CMK (cell line): ENCODE results near the gene TFDP1.
"Not testable (repeated sequence)": the region's sequence is repeated elsewhere in the genome, so short reads cannot be mapped to it uniquely, and the experiment has no call there.

Experiments used
- DNase-seq: peaks from one replicate; pipeline ENCODE4 v3.0.0-alpha.2; 2010; ENCODE audit warnings: low read depth

Gene TFDP1

DNA sequence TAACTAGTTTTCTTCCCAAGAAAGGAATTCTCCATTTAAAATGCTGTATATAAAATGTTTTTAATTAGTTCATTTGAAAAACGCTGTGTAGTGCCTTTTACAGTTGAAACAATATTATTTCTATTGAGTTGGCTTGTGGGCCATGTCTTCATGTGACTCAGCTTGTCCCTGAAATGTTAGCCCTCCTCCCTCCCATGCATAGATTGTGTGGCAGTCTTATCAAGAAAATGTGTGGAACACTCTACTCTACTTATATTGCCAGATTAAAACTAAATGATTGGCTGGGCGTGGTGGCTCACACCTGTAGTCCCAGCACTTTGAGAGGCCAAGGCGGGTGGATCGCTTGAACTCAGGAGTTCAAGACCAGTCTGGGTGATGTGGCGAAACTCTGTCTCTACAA is 33.4 kb downstream of the TFDP1 start:
- DNase-seq, result no peak

DNA sequence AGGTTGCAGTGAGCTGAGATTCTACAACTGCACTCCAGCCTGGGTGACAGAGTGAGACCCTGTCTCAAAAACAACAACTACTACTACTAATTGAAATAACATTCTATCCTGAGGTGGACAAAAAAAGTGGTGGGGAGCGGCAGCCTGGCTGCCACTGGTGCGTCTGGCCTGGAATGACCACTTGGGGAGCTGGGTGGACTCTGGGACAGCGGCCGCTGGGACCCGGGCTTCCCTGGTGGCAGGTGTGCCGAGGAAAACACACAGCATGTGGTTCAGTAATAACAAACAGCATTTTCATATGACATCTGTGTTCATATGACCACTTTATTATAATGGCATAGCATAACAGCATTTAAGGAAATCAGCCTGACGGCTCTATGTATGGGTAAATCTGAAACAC is 33.9 kb downstream of the TFDP1 start:
- no peak for DNase-seq

DNA sequence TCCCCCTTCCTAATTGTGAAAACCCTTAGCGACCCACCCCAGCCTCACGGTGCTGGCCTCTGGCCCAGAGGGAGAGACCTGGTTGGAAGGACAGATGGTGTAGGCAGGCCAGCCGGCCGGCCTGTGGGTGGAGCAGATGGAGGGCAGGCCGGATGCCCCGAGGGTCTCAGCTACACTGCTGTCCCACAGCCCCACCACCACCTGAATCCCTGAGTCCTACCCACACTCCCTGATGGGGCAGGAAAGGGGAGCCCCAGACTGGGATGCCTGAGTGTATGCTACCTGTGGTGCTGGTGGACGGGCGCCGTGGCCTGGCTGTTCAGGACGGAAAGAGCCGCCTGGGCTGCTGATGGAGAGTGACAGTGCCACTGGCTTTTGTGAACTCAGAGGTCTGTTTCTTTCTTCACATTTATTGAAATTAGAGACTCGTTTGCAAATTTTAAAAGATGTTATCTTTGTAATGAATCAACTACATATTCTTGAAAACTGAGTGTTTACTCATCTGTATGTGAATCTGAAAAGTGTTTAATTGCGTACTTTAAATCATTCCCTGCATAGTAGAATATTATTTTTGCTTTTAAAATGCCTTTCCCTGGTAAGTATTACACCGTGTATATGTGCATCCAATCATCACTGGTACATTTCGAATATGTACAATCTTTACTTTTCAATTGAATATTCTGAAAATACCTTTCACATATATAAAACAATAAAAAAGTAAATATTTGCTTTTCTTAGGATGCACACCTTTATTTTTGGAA is 35.7 kb downstream of the TFDP1 start:
- DNase-seq, result no peak

DNA sequence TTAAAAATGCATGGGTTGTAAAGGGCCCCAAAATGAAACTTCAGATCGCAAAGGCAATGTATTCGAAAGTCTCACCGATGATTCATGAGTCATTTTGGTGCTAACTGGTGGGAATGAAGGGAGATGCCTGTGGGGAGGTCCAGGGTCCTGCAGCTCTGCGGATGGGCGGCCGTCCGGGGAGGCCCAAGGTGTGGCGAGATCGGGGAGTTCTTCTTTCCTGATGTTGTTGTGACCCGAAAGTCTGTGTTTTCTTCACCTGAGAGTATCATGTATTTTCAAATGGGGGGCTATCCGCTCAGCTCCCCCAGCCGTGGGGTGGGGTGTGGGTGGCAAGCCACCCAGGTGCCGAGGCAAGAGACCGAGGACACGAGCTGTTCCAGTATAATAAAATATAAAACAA is 36.5 kb downstream of the TFDP1 start:
- DNase-seq, result no peak

DNA sequence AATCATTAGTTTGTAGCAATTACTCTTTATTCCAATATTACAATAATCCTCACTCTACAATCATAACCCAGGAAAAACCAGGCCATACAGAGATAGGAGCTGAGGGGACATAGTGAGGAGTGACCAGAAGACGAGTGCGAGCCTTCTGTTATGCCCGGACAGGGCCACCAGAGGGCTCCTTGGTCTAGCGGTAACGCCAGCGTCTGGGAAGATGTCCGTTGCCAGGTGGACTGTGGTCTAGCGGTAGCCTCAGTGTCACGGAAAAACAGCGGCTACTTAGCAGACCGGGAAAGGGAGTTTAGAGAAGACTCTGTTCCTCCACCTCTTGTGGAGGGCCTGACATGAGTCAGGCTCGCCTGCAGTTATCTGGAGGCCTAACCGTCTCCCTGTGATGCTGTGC is 36.9 kb downstream of the TFDP1 start:
- peak; percentile 7 for DNase-seq

DNA sequence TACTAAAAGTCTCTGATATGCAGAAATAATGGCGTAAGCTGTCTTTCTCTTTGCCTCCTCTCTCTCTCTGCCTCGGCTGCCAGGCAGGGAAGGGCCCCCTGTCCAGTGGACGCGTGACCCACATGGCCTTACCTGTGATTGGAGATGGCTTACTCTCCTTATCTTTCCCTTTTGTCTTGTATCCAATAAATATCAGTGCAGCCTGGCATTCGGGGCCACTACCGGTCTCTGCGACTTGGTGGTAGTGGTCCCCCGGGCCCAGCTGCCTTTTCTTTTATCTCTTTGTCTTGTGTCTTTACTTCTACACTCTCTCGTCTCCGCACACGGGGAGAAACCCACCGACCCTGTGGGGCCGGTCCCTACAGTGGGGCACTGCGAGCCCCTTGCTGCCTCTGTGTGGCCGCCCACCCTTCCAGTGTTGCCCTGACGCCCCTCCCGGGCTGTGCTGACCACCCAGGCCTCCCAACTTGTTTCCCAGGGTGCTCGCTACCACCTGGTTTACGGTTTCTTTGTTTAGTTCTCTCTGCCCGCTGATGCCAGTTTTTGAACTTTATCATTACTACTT is 37.5 kb downstream of the TFDP1 start:
- DNase-seq, result not testable (repeated sequence)

DNA sequence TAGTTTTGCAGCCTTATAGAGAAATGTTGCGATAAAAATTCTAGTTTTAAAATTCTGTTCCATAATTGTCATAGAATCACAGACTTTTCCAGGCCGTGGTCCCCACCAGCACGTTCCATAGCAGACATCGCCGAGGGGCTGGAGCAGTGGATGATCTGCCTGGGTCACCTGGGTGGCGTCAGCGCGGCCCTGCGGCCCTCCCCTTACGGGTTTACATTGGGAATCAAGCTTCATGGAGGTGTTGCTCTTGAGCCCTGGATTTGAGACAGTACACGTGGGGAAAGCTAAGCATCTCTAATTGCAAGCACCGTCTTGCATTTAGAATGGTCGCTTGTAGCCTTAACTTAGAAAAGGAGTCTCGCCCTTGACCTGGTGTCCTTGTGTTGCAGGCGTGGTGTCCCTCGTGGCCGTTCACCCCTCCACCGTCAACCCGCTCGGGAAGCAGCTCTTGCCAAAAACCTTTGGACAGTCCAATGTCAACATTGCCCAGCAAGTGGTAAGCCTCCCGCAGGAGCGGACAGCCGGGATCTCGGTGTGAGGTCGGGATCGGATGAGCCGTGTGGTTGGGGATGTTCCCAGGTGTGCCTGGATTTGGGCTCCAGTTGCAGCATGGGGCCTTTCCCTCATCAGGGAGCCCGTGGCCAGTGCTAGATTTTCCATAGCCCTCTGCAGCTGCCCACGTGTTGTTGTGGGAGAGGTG is 38.4 kb downstream of the TFDP1 start:
- no peak for DNase-seq

DNA sequence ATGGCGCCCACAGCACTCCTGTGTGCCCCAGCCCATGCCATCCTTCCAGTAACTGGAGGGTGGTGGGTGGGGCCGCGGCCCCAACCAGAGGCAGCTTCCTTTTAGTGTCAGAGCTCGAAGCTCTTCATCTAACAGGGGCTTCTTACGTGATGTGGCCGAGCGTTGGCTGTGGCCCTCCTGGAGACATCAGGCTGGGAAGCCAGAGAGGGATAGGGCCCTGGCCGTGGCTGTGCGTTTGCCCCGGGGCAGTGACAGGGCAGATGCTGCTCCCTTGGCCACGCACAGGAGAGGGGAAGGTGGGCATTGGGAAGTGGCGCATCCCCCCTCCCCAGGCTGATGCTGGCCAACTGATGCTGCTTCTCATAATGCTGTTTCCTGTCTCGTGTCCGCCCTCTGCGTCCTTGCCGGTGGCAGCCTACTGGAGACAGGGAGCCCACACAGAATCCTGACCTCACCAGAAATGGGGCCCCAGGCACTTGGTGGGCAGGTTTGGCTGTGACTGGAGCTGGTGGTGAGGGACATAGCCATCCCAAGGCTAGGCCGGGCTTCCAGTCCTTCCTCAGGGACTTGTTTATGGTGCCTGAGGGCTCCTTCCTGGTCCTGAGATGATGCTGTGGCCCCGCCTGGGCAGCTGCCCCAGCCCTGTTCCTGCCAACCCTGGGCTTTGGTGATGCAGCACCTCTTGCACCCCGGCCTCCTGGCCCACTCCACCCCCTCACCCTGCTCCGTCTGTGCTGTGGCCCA is 39.1 kb downstream of the TFDP1 start:
- DNase-seq, result no peak

DNA sequence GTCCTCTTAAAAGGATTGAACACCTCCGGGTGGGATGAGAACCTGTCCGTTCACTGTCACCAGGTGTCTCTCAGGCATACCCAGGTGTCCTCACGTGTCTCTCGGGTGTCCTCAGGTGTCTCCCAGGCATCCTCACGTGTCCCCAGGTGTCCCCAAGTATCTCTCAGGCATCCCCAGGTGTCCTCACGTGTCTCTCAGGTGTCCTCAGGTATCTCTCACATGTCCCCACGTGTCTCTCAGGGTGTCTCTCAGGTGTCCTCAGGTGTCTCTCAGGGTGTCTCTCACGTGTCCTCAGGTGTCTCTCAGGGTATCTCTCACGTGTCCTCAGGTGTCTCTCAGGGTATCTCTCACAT is 39.7 kb downstream of the TFDP1 start:
- DNase-seq, result no peak

DNA sequence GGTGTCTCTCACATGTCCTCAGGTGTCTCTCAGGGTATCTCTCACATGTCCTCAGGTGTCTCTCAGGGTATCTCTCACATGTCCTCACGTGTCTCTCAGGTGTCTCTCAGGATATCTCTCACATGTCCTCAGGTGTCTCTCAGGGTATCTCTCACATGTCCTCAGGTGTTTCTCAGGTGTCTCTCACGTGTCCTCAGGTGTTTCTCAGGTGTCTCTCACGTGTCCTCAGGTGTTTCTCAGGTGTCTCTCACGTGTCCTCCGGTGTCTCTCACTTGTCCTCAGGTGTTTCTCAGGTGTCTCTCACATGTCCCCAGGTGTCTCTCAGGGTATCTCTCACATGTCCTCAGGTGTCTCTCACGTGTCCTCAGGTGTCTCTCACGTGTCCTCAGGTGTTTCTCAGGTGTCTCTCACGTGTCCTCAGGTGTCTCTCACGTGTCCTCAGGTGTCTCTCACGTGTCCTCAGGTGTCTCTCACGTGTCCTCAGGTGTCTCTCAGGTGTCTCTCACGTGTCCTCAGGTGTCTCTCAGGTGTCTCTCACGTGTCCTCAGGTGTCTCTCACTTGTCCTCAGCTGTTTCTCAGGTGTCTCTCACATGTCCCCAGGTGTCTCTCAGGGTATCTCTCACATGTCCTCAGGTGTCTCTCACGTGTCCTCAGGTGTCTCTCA is 40.2 kb downstream of the TFDP1 start:
- not testable (repeated sequence) for DNase-seq

DNA sequence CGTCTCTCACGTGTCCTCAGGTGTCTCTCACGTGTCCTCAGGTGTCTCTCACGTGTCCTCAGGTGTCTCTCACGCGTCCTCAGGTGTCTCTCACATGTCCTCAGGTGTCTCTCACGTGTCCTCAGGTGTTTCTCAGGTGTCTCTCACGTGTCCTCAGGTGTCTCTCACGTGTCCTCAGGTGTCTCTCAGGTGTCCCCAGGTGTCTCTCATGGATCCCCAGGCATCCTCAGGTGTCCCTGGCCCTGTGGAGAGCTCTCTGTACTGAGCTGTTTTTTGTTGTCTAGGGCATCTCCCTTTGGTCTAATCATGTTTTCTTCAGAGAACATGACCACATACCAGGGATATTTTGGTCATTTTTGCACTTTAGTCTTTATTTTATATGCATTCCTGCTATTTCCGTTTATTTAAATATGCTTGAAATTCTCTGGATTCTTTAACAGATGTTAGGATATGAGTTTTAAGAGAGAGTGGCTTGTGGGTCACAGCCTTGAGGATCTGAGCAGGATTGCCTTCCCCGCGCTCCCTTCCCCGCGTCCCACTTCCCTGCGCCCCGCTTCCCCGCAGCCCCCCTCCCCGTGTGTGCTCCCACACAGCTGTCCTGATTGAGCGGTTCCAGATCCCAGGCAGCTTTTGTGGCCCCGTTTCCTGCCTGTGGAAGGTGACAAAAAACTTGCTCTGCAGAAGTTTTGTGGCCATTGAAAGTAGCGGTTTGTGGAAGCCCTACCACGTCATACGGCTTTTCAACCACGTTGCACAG is 41.6 kb downstream of the TFDP1 start:
- DNase-seq, result no peak

DNA sequence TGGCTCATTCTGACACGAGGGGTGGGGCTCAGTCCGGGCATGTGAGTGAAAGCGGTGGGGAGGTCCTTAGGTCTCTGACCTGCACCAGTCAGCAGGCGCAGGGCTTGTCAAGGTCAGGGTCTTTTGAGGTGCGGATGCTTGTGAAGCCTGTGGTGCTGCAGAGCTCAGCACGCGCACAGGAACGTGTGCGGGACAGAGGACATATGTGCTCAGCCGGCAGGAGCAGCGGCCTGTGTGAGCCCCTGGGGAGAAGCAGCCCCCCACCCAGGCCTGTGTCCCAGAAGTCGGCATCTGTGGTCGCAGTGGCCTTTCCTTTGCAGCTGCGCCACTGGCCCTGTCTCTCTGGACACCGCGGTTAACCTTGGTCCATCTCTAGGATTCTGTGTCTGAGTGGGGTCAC is 42.6 kb downstream of the TFDP1 start:
- DNase-seq, result no peak

DNA sequence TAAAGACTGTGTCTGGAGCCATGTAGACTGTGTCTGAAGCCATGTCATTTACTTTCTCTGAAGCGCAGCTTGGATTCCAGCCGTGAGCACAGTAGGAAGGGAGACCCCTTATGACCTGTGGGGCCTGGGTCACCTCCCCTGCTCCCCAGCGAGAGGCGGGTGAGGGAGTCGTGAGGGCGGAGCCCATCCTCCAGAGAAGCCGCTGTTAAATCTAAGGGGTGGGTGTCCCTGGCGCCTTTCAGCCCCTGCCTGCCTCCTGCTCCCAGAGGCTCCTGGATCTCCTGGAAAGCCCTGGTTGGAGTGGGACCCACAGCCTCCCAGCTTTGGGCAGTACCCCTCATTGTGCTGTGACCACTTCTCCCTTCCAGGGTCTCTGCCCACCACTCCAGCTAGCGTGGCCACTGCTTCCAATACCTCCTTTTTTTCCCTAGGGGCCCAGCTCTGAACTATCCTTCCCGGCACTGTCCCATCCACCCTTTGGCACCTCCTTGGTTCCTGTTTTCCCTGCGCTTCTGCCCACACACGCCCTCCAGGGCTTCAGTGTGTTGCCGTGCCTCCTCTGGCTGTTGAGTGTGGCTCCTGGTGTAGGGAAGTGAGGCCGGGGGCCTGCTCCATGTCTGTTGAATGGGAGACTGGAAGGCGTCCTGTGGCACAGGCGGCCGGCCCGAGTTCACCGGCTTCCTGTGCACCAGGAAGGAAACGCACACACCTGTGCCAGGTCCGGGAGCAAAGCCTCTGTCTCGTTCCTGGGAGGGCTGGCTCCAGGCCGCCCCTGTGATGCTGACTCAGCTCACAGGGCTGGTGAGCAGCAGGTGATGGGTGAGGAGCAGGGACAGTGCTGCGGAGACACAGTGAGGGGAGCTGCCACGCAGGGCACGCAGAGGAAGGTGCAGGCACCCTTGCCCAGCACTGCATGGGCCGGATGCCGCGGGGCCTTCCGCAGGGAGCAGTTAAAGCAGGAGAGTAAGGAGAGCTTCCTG is 44.0 kb downstream of the TFDP1 start:
- no peak for DNase-seq

DNA sequence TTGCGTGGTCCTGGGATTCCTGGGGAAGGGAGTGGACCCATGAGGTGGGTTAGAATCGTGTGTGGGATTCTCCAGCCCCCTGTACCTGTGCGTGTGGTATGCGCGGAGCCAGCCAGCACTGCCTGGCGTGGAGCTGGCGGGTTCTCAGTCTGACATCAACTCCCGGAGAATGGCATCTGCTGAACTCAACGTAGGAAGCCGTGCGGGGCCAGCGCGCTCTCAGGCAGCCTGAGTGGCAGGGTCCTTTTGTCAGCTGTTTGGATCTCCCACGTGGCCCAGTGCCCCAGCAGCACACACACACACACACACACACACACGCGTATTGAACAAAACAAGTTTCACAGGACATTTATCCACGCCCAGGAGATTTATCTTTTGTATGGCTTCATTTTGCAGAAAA is 45.3 kb downstream of the TFDP1 start:
- DNase-seq, result no peak

DNA sequence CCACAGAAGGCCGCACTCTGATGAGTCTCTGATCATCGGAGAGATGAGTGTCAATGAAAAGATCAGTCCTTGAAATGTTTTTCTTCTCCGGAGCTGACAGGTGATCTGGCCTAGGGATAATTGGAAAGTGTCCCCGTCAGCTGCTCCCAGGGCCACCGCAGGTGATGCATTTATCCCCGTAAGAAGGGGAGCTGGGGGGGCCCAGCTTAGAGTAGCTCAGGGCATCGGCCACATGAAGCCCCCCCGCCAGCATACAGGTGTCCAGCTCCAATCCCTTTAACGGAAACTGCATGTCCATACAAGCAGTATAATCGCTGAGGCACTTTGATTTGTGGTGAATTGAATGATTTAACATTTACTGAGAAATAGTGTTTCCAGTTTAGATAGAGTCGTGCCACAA is 45.7 kb downstream of the TFDP1 start:
- DNase-seq, result no peak

DNA sequence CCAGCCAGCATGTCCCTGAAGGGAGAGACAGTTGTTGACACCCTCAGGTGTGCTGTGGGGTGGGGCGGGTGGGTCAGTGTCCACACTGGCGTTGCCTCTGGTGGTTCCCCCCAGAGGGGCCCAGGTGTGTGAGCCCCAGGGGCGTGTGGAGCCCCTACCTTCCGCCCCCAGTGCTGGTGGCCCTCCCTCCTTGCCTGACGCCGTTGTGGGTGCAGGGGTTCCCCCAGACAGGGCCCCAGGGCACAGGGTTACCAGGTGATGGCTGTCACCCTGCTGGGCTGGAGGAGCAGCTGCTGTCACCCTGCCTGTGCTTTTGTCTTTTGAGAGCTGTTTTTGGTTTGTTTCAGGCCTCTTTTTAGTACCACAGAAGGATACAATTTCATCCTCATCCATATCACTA is 46.3 kb downstream of the TFDP1 start:
- no peak for DNase-seq

DNA sequence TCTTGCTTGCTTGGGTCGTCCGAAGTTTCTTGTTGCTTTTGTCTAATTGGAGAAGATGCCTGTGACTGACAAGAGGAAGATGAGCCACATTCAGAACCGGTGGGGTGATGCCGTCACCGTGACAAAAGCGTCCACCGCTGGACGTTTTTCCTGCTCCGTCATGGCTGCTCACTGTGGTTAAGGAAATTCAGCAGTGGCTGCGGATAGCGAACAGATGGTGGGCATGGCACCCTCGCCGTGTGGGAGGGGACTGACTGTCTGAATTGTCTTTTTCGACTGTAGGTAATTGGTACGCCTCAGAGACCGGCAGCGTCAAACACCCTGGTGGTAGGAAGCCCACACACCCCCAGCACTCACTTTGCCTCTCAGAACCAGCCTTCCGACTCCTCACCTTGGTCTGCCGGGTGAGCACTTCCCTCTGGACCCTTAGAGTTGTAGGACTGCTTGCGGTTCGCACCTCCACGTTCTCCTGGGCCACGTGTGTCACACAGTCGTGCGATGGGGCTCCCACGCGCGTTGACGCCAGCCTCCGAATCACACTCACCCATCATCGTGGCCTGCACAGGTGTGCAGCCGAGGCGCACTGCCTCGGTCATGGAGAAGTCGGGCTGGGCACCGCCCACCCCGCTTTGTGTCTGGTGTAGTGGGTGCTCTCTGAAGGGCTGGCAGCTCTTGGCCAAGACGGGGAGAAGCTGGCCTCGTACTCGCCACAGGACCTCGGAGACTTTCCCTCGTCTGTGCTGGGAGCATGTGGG is 47.0 kb downstream of the TFDP1 start:
- DNase-seq, result no peak

DNA sequence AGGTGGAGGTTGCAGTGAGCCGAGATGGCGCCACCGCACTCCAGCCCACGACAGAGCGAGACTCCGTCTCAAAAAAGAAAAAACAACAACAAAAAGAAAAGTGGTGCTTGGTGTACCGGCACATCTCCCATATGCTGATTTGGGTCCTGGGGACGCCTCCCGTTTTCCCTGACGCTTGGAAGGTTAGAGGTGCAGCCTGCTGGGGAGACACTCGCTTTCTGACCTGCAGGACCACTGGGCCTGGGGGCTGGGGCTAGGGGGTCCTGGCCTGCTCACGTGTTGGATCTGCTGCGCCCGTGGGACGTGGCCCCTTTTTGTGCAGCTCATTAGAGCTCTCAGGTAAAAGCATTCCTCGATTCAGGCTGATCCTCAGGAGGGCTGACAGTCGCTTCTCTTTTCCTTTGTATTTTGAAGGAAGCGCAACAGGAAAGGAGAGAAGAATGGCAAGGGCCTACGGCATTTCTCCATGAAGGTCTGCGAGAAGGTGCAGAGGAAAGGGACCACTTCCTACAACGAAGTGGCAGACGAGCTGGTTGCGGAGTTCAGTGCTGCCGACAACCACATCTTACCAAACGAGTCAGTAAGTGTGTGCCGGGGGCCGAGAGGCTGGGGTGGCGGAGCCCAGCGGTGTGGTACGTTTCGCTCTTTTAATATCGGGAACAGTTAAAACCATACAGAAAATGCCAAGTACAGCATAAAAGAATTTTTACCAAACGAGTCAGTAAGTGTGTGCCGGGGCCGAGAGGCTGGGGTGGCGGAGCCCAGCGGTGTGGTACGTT is 48.3 kb downstream of the TFDP1 start:
- no peak for DNase-seq

DNA sequence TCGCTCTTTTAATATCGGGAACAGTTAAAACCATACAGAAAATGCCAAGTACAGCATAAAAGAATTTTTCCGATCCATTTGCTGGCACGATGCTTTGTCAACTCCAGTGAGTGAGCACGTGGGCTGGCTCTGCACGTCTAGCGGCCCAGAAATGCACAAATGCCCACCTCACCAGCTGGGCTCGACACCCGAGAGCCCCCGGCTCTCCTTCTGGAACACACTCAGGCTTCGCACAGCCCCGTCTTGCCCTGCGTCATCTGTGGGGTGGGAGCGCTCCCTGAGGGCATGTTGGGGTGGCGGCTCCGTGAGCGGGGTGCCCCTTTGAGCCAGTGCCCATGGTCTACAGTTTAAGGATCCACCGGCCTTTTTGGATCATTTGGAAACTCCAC is 48.9 kb downstream of the TFDP1 start:
- DNase-seq, result no peak
